ENCODE measurements around the gene YWHAG. TPM values are rescaled to one million over a fixed set of nuclear protein-coding genes. Genes with fewer than 3 reads are reported as not detected.

YWHAG gene
- total and polyA plus RNA-seq, 9 of the 15 experiments (the other 6 are each of a cell fraction or from before 2014, with no cell fraction given), result 30.4 to 246 (median 94.5) TPM

- peak; percentile 70; the same call in 1 of the 2 replicates for TF ChIP-seq ZNF740 (CRISPR knock-in tag; IDR thresholded peaks at IDR 0.05)
- peak in 1 of 2 experiments; percentile 87; a peak in 2 of 4 replicates for TF ChIP-seq ZNF740 (tag; IDR thresholded peaks at IDR 0.05)
- no peak for TF ChIP-seq FOXP4 (CRISPR knock-in tag; IDR thresholded peaks at IDR 0.05; ENCODE audit: borderline replicate concordance)
- TF ChIP-seq GABPA (tag; conservative IDR thresholded peaks at IDR 0.05; ENCODE audit: low read depth), result no peak
- no peak for TF ChIP-seq ZNF354B (CRISPR knock-in tag; IDR thresholded peaks at IDR 0.05)
- no peak for TF ChIP-seq SRSF9 (IDR thresholded peaks at IDR 0.05; ENCODE audit: borderline replicate concordance, low read depth, low read length)
- TF ChIP-seq MAX (CRISPR knock-in tag; IDR thresholded peaks at IDR 0.05), result no peak
- no peak for TF ChIP-seq CHCHD3 (CRISPR knock-in tag; IDR thresholded peaks at IDR 0.05)
- no peak for TF ChIP-seq NEUROD1 (IDR thresholded peaks at IDR 0.05; ENCODE audit: borderline replicate concordance, low read depth, low read length, partially characterized antibody)
- 0 out of 2 replicates have a peak, but pooled peaks have one; percentile 33 for TF ChIP-seq STAT5A (IDR thresholded peaks at IDR 0.05; ENCODE audit: borderline replicate concordance, low read length)
- no peak for TF ChIP-seq KDM5B (IDR thresholded peaks at IDR 0.05; ENCODE audit: insufficient replicate concordance, low read depth, low read length)
- TF ChIP-seq POLR2B (IDR thresholded peaks at IDR 0.05; ENCODE audit: low read depth, partially characterized antibody), result peak; percentile 18
- no peak for TF ChIP-seq ZEB2 (IDR thresholded peaks at IDR 0.05)
- TF ChIP-seq SMARCC2 (IDR thresholded peaks at IDR 0.05; ENCODE audit: low read depth), result no peak
- peak; percentile 48; the same call in 1 of the 2 replicates for TF ChIP-seq PML (IDR thresholded peaks at IDR 0.05; ENCODE audit: low read length)
- no peak for TF ChIP-seq ZNF436 (CRISPR knock-in tag; IDR thresholded peaks at IDR 0.05)
- TF ChIP-seq OTX1 (CRISPR knock-in tag; IDR thresholded peaks at IDR 0.05), result no peak
- TF ChIP-seq FOXK2 (conservative IDR thresholded peaks at IDR 0.05 in 1 of 2, IDR thresholded peaks at IDR 0.05 in 1 of 2; ENCODE audit: low read depth in 2 of 2), result no peak
- no peak for TF ChIP-seq USF1 (CRISPR knock-in tag; IDR thresholded peaks at IDR 0.05)
- TF ChIP-seq ILK (tag; IDR thresholded peaks at IDR 0.05; ENCODE audit: borderline replicate concordance, low read depth), result no peak
- no peak for TF ChIP-seq DMBX1 (CRISPR knock-in tag; IDR thresholded peaks at IDR 0.05; ENCODE audit: borderline replicate concordance)
- no peak for TF ChIP-seq IRF2 (CRISPR knock-in tag; IDR thresholded peaks at IDR 0.05)
- TF ChIP-seq ZNF217 (CRISPR knock-in tag; IDR thresholded peaks at IDR 0.05), result no peak
- no peak for TF ChIP-seq SIN3B (IDR thresholded peaks at IDR 0.05; ENCODE audit: low read depth)
- TF ChIP-seq MEIS2 (IDR thresholded peaks at IDR 0.05; ENCODE audit: partially characterized antibody), result peak; percentile 6
- no peak for TF ChIP-seq ZNF717 (CRISPR knock-in tag; IDR thresholded peaks at IDR 0.05)
- no peak for TF ChIP-seq RBM39 (optimal IDR thresholded peaks at IDR 0.05; ENCODE audit: low read depth, low read length)
- no peak for TF ChIP-seq ZNF780A (CRISPR knock-in tag; IDR thresholded peaks at IDR 0.05)
Observed at GRCh38 chr7:76327610-76328009, 31.2 kb downstream of the YWHAG start (continued).
